Posterior cingulate gyrus (tissue), 11 donors: ENCODE results near the gene ITGA3.
A peak's percentile ranks its signal among the peaks of the same experiment; 100 is the strongest.

ENCODE experiments used
- DNase-seq, 10 donors: peaks; one replicate each; pipeline versions ENCODE4 v3.0.0 to v3.0.0-alpha.2; 2020 to 2021; ENCODE audit warnings: mixed read lengths in 3 of 10
- intact Hi-C: fragments of 100-400 bp; cut with DNase I; formaldehyde crosslinking; loops from one replicate; pipeline ENCODE4 v1.15.1; 2023

Gene ITGA3

GRCh38 chr17:50055426-50056216 is at the start of gene ITGA3:
Gene ITGA3, plus strand, starts transcription at chr17:50056110. Its CDS starts 330 bp downstream, at chr17:50056440.
- peak in 9 of 10 donors; percentile 47 to 96 (median 76) for DNase-seq
- intact Hi-C loops = no loop called here

- no peak for DNase-seq
- intact Hi-C loops = no loop called here
Measured at GRCh38 chr17:50009282-50009681, 46.6 kb upstream of the ITGA3 start.

GRCh38 chr17:50013079-50013478 is 42.8 kb upstream of the ITGA3 start:
- DNase-seq = no peak
- intact Hi-C loops = no loop called here

GRCh38 chr17:50014471-50015088 is 41.3 kb upstream of the ITGA3 start:
- intact Hi-C loops = no loop called here
- DNase-seq = no peak

GRCh38 chr17:50015146-50015545 is 40.8 kb upstream of the ITGA3 start:
- DNase-seq = no peak
- intact Hi-C loops = no loop called here

GRCh38 chr17:50018909-50019308 is 37.0 kb upstream of the ITGA3 start:
- no peak for DNase-seq
- intact Hi-C loops = no loop called here

- intact Hi-C loops = no loop called here
- DNase-seq = no peak
Measured at GRCh38 chr17:50020841-50021599, 34.9 kb upstream of the ITGA3 start.

GRCh38 chr17:50021681-50022370 is 34.1 kb upstream of the ITGA3 start:
- intact Hi-C loops = no loop called here

GRCh38 chr17:50022463-50023130 is 33.3 kb upstream of the ITGA3 start:
- intact Hi-C loops = no loop called here
- no peak for DNase-seq

More at GRCh38 chr17:50021681-50022370, 34.1 kb upstream of the ITGA3 start:
- DNase-seq = no peak

- no peak for DNase-seq
- intact Hi-C loops = no loop called here
Measured at GRCh38 chr17:50023520-50023919, 32.4 kb upstream of the ITGA3 start.

GRCh38 chr17:50024808-50025207 is 31.1 kb upstream of the ITGA3 start:
- DNase-seq = no peak
- intact Hi-C loops = no loop called here

- intact Hi-C loops = no loop called here
- DNase-seq = no peak
Measured at GRCh38 chr17:50026046-50026675, 29.7 kb upstream of the ITGA3 start.

GRCh38 chr17:50026837-50027171 is 29.1 kb upstream of the ITGA3 start:
- intact Hi-C loops = loop anchor here (1.0 kb wide), 1 partner anchor 60 kb away; no protein-coding TSS in a partner anchor
- peak; percentile 72 to 97 (median 90) for DNase-seq

- intact Hi-C loops = loop anchor here (1.0 kb wide), 1 partner anchor 60 kb away; no protein-coding TSS in a partner anchor
- DNase-seq = peak in 1 of 10 donors; percentile 87
Measured at GRCh38 chr17:50027172-50027880, 28.6 kb upstream of the ITGA3 start.

- intact Hi-C loops = loop anchor here (1.0 kb wide), 1 partner anchor 59 kb away; no protein-coding TSS in a partner anchor
- peak in 1 of 10 donors; percentile 42 for DNase-seq
Measured at GRCh38 chr17:50027881-50028735, 27.8 kb upstream of the ITGA3 start.

GRCh38 chr17:50028736-50029120 is 27.2 kb upstream of the ITGA3 start:
- DNase-seq = no peak
- intact Hi-C loops = no loop called here

GRCh38 chr17:50029185-50029584 is 26.7 kb upstream of the ITGA3 start:
- DNase-seq = peak in 1 of 10 donors; percentile 64
- intact Hi-C loops = no loop called here

- no peak for DNase-seq
- intact Hi-C loops = no loop called here
Measured at GRCh38 chr17:50033316-50033715, 22.6 kb upstream of the ITGA3 start.
